BLaER1 treated with 17β-estradiol and CSF1 and Interleukin-3, amounts not matched to agents 10 nM and 100 nM (cell line): ENCODE data around the gene SFXN2.
"Not testable (repeated sequence)": the region's sequence is repeated elsewhere in the genome, so short reads cannot be mapped to it uniquely, and the experiment has no call there.

Experiments
- H3K27ac ChIP-seq, 11 experiments: shearing (Covaris generic); formaldehyde crosslinking; 2 replicates each; pipeline ENCODE4 v1.8.1; 2022
- H3K27me3 ChIP-seq, 11 experiments: shearing (Covaris generic); formaldehyde crosslinking; 2 replicates each; pipeline ENCODE4 v1.8.1; 2022
- H3K36me3 ChIP-seq, 11 experiments: shearing (Covaris generic); formaldehyde crosslinking; 2 replicates each; pipeline ENCODE4 v1.8.1; 2022
- H3K4me1 ChIP-seq, 10 experiments: shearing (Covaris generic); formaldehyde crosslinking; 2 replicates each; pipeline ENCODE4 v1.8.1; 2022
- H3K4me2 ChIP-seq, 11 experiments: shearing (Covaris generic); formaldehyde crosslinking; 2 replicates each; pipeline ENCODE4 v1.8.1; 2022
- H3K4me3 ChIP-seq, 10 experiments: shearing (Covaris generic); formaldehyde crosslinking; 2 replicates each; pipeline ENCODE4 v1.8.1; 2022
- H3K9ac ChIP-seq, 11 experiments: shearing (Covaris generic); formaldehyde crosslinking; 2 replicates each; pipeline ENCODE4 v1.8.1; 2022
- H3K9me3 ChIP-seq, 11 experiments: shearing (Covaris generic); formaldehyde crosslinking; replicated peaks in 1 of 11; 2 replicates each; pipeline ENCODE4 v1.8.1; 2022
- H4K20me1 ChIP-seq, 11 experiments: shearing (Covaris generic); formaldehyde crosslinking; 2 replicates each; pipeline ENCODE4 v1.8.1; 2022
- Cebpa-rat ChIP-seq, 11 experiments: shearing (Covaris generic); IDR thresholded peaks; 2 replicates each; pipeline ENCODE4 v1.8.1; 2022

SFXN2 gene

GRCh38 chr10:102744374-102745051 is 30.1 kb downstream of the SFXN2 start:
- peak overlapping the region; percentile 79 to 97 (median 87) for H3K9ac ChIP-seq
- peaks cover 0 to 16% (median 8%) of the 10 kb centered on the region in 11 experiments; a peak in 5 of 22 replicates for H3K36me3 ChIP-seq
- peak overlapping the region; percentile 80 to 97 (median 87) for H3K4me2 ChIP-seq
- H3K27me3 ChIP-seq, result no peaks in the 10 kb centered on the region
- TF ChIP-seq Cebpa-rat (IDR thresholded peaks at IDR 0.05), result no peak
- no peaks in the 10 kb centered on the region for H3K9me3 ChIP-seq
- H3K4me3 ChIP-seq, result peak overlapping the region; percentile 83 to 100 (median 92)
- peak overlapping the region; percentile 71 to 93 (median 83) for H3K27ac ChIP-seq
- peaks cover 23 to 74% (median 28%) of the 10 kb centered on the region in 10 experiments for H3K4me1 ChIP-seq
- H4K20me1 ChIP-seq, result peaks cover 0 to 41% (median 0%) of the 10 kb centered on the region in 11 experiments; a peak in 7 of 22 replicates

- H3K27me3 ChIP-seq, result no peaks in the 10 kb centered on the region
- no peaks in the 10 kb centered on the region for H3K9me3 ChIP-seq
- peak overlapping the region in 4 of 11 experiments; percentile 82 to 93 (median 85); a peak in 4 of 22 replicates for H3K27ac ChIP-seq
- TF ChIP-seq Cebpa-rat (IDR thresholded peaks at IDR 0.05), result no peak
- peak overlapping the region in 10 of 11 experiments; percentile 83 to 97 (median 88); a peak in 18 of 22 replicates for H3K9ac ChIP-seq
- peak overlapping the region; percentile 80 to 97 (median 87) for H3K4me2 ChIP-seq
- peak overlapping the region; percentile 83 to 100 (median 92) for H3K4me3 ChIP-seq
- peaks cover 0 to 20% (median 8%) of the 10 kb centered on the region in 11 experiments; a peak in 4 of 22 replicates for H3K36me3 ChIP-seq
- H4K20me1 ChIP-seq, result peaks cover 0 to 47% (median 0%) of the 10 kb centered on the region in 11 experiments; a peak in 7 of 22 replicates
- peaks cover 19 to 71% (median 22%) of the 10 kb centered on the region in 10 experiments for H3K4me1 ChIP-seq
Observed at GRCh38 chr10:102745157-102745556, 30.7 kb downstream of the SFXN2 start.

- no peaks in the 10 kb centered on the region for H3K9me3 ChIP-seq
- H4K20me1 ChIP-seq, result peaks cover 0 to 82% (median 29%) of the 10 kb centered on the region in 11 experiments; a peak in 18 of 22 replicates
- H3K4me2 ChIP-seq, result peak overlapping the region in 9 of 11 experiments; percentile 20 to 81 (median 51); a peak in 17 of 22 replicates
- peak overlapping the region in 2 of 11 experiments; percentile 20 to 63; a peak in 3 of 22 replicates for H3K9ac ChIP-seq
- no peak for TF ChIP-seq Cebpa-rat (IDR thresholded peaks at IDR 0.05)
- H3K4me3 ChIP-seq, result no peak overlapping the region
- no peaks in the 10 kb centered on the region for H3K27me3 ChIP-seq
- peaks cover 15 to 92% (median 21%) of the 10 kb centered on the region in 10 experiments for H3K4me1 ChIP-seq
- peak overlapping the region in 2 of 11 experiments; percentile 30 to 45; a peak in 2 of 22 replicates for H3K27ac ChIP-seq
- peaks cover 0 to 60% (median 8%) of the 10 kb centered on the region in 11 experiments; a peak in 11 of 22 replicates for H3K36me3 ChIP-seq
Observed at GRCh38 chr10:102752266-102752930, 38.0 kb downstream of the SFXN2 start.

DNA sequence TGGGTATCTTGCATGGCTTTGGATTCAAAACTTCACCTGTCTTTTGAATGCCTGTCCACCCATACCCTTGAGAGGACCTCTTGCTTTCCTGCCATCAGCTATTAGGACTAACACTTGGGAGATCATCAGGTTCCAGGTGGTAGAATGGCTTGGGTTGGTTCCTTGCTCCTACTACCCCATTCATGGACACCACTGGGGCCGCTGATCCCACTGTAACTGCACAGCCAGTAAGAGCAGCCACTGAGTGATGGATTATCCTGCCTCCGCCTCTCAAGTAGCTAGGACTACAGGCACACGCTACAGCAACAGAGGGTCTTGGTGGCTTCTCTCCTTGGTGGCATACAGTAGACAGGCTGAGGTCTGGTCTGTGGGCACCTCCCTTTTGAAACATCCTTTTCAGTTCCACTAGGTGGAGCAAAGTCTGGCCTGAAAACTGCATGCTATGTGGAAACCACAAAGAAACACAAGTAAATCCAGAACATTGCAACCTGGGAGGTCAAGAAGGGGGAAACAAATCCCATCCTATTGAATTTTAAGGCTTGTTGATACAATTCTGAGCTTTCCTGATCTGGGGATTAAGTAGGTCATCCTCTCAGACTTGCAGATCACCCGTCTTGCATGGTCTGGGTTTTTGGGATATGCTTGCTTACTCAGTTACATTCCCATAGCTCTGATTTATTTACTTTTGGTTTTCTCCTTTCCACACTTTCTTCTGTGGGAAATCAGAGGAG is 38.7 kb downstream of the SFXN2 start:
- Histone ChIP-seq H3K9ac (peak overlapping the region in 3 of 11 experiments; percentile 20 to 63 (median 28); a peak in 3 of 22 replicates), H4K20me1 (peaks cover 0 to 82% (median 29%) of the 10 kb centered on the region in 11 experiments; a peak in 18 of 22 replicates), H3K36me3 (peaks cover 0 to 56% (median 8%) of the 10 kb centered on the region in 11 experiments; a peak in 12 of 22 replicates), H3K9me3 (no peaks in the 10 kb centered on the region), H3K4me3 (no peak overlapping the region), H3K27ac (peak overlapping the region in 3 of 11 experiments; percentile 11 to 45 (median 30); a peak in 3 of 22 replicates), H3K4me1 (peaks cover 17 to 92% (median 23%) of the 10 kb centered on the region in 10 experiments), H3K27me3 (no peaks in the 10 kb centered on the region), H3K4me2 (peak overlapping the region in 10 of 11 experiments; percentile 20 to 81 (median 44); a peak in 19 of 22 replicates)
- no peak; a peak in 1 of 22 replicates for TF ChIP-seq Cebpa-rat (IDR thresholded peaks at IDR 0.05)

DNA sequence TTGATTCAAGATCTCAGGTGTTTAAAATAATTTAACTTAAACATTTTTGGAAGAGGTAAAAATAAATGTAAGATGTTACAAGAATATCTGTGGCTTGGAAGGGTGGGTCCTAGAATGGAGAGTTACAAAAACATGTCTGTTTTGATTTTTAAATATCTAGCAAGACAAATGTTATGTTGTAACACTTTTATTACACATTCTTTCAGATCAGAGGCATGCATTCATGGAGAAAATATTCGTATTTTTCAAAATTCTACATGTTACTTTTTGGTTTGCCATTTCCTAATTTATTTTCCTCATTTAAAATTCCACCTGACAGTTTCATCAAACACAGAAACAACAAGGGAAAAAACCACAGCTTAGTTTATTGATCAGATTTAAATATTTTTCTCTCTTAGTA is 39.3 kb downstream of the SFXN2 start:
- H3K27me3 ChIP-seq, result no peaks in the 10 kb centered on the region
- H3K4me2 ChIP-seq, result peak overlapping the region in 6 of 11 experiments; percentile 24 to 81 (median 52); a peak in 6 of 22 replicates
- peak overlapping the region in 2 of 11 experiments; percentile 28 to 63; a peak in 2 of 22 replicates for H3K9ac ChIP-seq
- peaks cover 0 to 5% (median 0%) of the 10 kb centered on the region in 11 experiments; a peak in 2 of 22 replicates for H3K9me3 ChIP-seq
- H3K27ac ChIP-seq, result peak overlapping the region in 3 of 11 experiments; percentile 11 to 45 (median 17); a peak in 3 of 22 replicates
- H4K20me1 ChIP-seq, result peaks cover 0 to 82% (median 29%) of the 10 kb centered on the region in 11 experiments; a peak in 18 of 22 replicates
- H3K36me3 ChIP-seq, result peaks cover 2 to 60% (median 7%) of the 10 kb centered on the region in 11 experiments; a peak in 14 of 22 replicates
- H3K4me1 ChIP-seq, result peaks cover 17 to 92% (median 23%) of the 10 kb centered on the region in 10 experiments
- no peak for TF ChIP-seq Cebpa-rat (IDR thresholded peaks at IDR 0.05)
- no peak overlapping the region for H3K4me3 ChIP-seq

DNA sequence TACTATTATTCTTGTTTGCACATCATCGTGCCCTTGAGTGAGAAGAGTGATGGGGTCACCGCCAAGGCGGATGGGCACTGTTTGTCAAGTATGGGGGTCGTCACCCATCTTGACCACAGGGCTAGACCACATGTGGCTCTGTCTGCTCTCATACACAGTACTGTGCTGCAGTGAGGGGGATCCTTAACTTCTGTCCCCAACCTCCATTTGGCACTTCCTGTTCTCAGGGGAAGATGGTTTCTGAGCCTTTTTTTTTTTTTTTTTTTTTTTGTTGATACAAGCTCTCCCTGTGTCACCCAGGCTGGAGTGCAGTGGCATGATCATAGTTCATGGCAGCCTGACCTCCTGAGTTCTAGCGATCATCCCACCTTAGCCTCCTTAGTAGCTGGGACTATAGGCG is 42.9 kb downstream of the SFXN2 start:
- peak overlapping the region in 4 of 11 experiments; percentile 15 to 74 (median 60); a peak in 6 of 22 replicates for H3K4me2 ChIP-seq
- H3K9me3 ChIP-seq, result peaks cover 0 to 22% (median 9%) of the 10 kb centered on the region in 11 experiments; a peak in 17 of 22 replicates
- H4K20me1 ChIP-seq, result peaks cover 0 to 81% (median 16%) of the 10 kb centered on the region in 11 experiments; a peak in 17 of 22 replicates
- H3K27me3 ChIP-seq, result no peaks in the 10 kb centered on the region
- H3K27ac ChIP-seq, result peak overlapping the region in 1 of 11 experiments; percentile 36; a peak in 1 of 22 replicates
- peaks cover 10 to 64% (median 20%) of the 10 kb centered on the region in 11 experiments; a peak in 21 of 22 replicates for H3K36me3 ChIP-seq
- peaks cover 23 to 73% (median 32%) of the 10 kb centered on the region in 10 experiments for H3K4me1 ChIP-seq
- no peak overlapping the region for H3K9ac ChIP-seq
- no peak overlapping the region for H3K4me3 ChIP-seq
- TF ChIP-seq Cebpa-rat (IDR thresholded peaks at IDR 0.05), result no peak

DNA sequence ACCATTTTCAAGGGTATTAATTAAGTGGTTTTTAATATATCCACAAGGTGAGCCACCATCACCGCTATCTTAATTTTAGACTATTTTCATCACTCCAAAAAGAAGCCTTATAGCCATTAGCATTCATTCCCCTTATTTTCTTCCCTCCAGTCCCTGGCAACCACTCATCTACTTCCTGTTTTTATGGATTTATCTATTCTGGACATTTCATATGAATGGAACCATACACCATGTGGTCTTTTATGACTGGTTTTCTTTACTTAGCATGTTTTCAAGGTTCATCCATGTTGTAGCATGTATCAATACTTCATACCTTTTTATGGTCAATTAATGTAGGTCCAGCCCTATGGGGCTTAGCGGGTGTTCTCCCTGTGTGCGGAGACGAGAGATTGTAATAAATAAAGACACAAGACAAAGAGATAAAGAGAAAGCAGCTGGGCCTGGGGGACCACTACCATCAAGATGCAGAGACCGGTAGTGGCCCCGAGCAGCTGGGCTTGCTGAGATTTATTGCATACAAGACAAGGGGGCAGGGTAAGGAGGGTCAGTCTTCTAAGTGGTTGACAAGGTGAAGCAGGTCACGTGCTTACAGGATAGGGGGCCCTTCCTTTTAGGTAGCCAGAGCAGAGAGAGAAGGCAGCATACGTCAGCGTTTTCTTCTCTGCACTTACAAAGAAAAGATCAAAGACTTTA is 44.0 kb downstream of the SFXN2 start:
- H3K4me3 ChIP-seq, result no peak overlapping the region
- H3K36me3 ChIP-seq, result peaks cover 12 to 69% (median 28%) of the 10 kb centered on the region in 11 experiments; a peak in 21 of 22 replicates
- peaks cover 0 to 22% (median 9%) of the 10 kb centered on the region in 11 experiments; a peak in 17 of 22 replicates for H3K9me3 ChIP-seq
- peak overlapping the region in 3 of 11 experiments; percentile 54 to 74 (median 65); a peak in 6 of 22 replicates for H3K4me2 ChIP-seq
- H3K27ac ChIP-seq, result no peak overlapping the region; a peak in 1 of 22 replicates
- H4K20me1 ChIP-seq, result peaks cover 0 to 85% (median 7%) of the 10 kb centered on the region in 11 experiments; a peak in 14 of 22 replicates
- H3K27me3 ChIP-seq, result no peaks in the 10 kb centered on the region
- H3K9ac ChIP-seq, result 0 out of 22 replicates have a peak overlapping the region, but pooled peaks of 1 of the 11 experiments have one; percentile 21
- TF ChIP-seq Cebpa-rat (IDR thresholded peaks at IDR 0.05), result no peak
- peaks cover 12 to 69% (median 21%) of the 10 kb centered on the region in 10 experiments; a peak in 19 of 20 replicates for H3K4me1 ChIP-seq

- Histone ChIP-seq H3K9me3 (peaks cover 0 to 22% (median 9%) of the 10 kb centered on the region in 11 experiments; a peak in 17 of 22 replicates), H3K4me2 (peak overlapping the region in 3 of 11 experiments; percentile 54 to 74 (median 65); a peak in 4 of 22 replicates), H3K36me3 (peaks cover 17 to 73% (median 33%) of the 10 kb centered on the region in 11 experiments; a peak in 21 of 22 replicates), H4K20me1 (peaks cover 0 to 90% (median 6%) of the 10 kb centered on the region in 11 experiments; a peak in 14 of 22 replicates), H3K4me1 (peaks cover 10 to 64% (median 18%) of the 10 kb centered on the region in 10 experiments; a peak in 16 of 20 replicates)
- H3K27me3 ChIP-seq, H3K27ac ChIP-seq, H3K9ac ChIP-seq, H3K4me3 ChIP-seq: not testable (repeated sequence)
Observed at GRCh38 chr10:102758933-102759262, 44.5 kb downstream of the SFXN2 start.
